Progenitor cell of endocrine pancreas (in vitro differentiated cells): ENCODE results near the gene NPHP1. TPM values are rescaled to one million over a fixed set of nuclear protein-coding genes. Genes with fewer than 3 reads are reported as not detected.
"Not testable (repeated sequence)": the region's sequence is repeated elsewhere in the genome, so short reads cannot be mapped to it uniquely, and the experiment has no call there.

ENCODE experiments used
- DNase-seq: peaks from one replicate; pipeline ENCODE4 v3.0.0; 2021; ENCODE audit warnings: low spot score; ENCODE audit not compliant: unreplicated experiment
- H3K27ac Mint-ChIP-seq: 2 replicates; pipeline ENCODE4 v1.8.0; 2021; ENCODE audit warnings: mild to moderate bottlenecking, moderate library complexity, mixed read lengths
- H3K27me3 Mint-ChIP-seq: 2 replicates; pipeline ENCODE4 v1.8.0; 2021; ENCODE audit warnings: mixed read lengths
- H3K36me3 Mint-ChIP-seq: 2 replicates; pipeline ENCODE4 v1.8.0; 2022; ENCODE audit warnings: mixed read lengths; ENCODE audit not compliant: insufficient read depth
- H3K4me1 Mint-ChIP-seq: 2 replicates; pipeline ENCODE4 v1.8.0; 2021; ENCODE audit warnings: low read depth, mixed read lengths
- H3K4me3 Mint-ChIP-seq: 2 replicates; pipeline ENCODE4 v1.8.0; 2021; ENCODE audit warnings: low read depth, mild to moderate bottlenecking, moderate library complexity, mixed read lengths
- H3K9me3 Mint-ChIP-seq: 2 replicates; pipeline ENCODE4 v1.8.0; 2021; ENCODE audit warnings: low read depth, mixed read lengths
- CTCF ChIP-seq: fragments of 200-600 bp; sonication (generic); IDR thresholded peaks from one replicate; pipeline ENCODE4 v1.5.0; 2021; ENCODE audit warnings: antibody characterized with exemption, mild to moderate bottlenecking; ENCODE audit not compliant: unreplicated experiment
- total RNA-seq: library from RNA; stranded (reverse); gene quantifications from 2 replicates; pipeline ENCODE4 v1.2.1, GENCODE V29; 2021

NPHP1 gene
- total RNA-seq, 1 donor from 2014 or later, result 13.5 TPM

- no peak for DNase-seq
- H3K4me3 Mint-ChIP-seq, result no peak overlapping the region
- H3K36me3 Mint-ChIP-seq, result no peaks in the 10 kb centered on the region
- H3K4me1 Mint-ChIP-seq, result no peaks in the 10 kb centered on the region
- H3K9me3 Mint-ChIP-seq, result no peaks in the 10 kb centered on the region
- H3K27me3 Mint-ChIP-seq, result no peaks in the 10 kb centered on the region
- no peak for TF ChIP-seq CTCF
- no peak overlapping the region for H3K27ac Mint-ChIP-seq
These were observed 32.3 kb downstream of the NPHP1 start for GRCh38 chr2:110172506-110172905.

- no peak overlapping the region for H3K27ac Mint-ChIP-seq
- no peak for TF ChIP-seq CTCF
- H3K9me3 Mint-ChIP-seq, result no peaks in the 10 kb centered on the region
- no peak for DNase-seq
- H3K4me1 Mint-ChIP-seq, result no peaks in the 10 kb centered on the region
- H3K27me3 Mint-ChIP-seq, result no peaks in the 10 kb centered on the region
- H3K4me3 Mint-ChIP-seq, result no peak overlapping the region
- no peaks in the 10 kb centered on the region for H3K36me3 Mint-ChIP-seq
These were observed 34.7 kb downstream of the NPHP1 start for GRCh38 chr2:110170102-110170501.

- Mint-ChIP-seq H3K27me3 (no peaks in the 10 kb centered on the region), H3K9me3 (no peaks in the 10 kb centered on the region), H3K4me1 (no peaks in the 10 kb centered on the region), H3K27ac (no peak overlapping the region), H3K4me3 (no peak overlapping the region), H3K36me3 (peaks cover under 1% of the 10 kb centered on the region)
- no peak for TF ChIP-seq CTCF
- no peak for DNase-seq
These were observed 37.4 kb downstream of the NPHP1 start for GRCh38 chr2:110167326-110168000.

GRCh38 chr2:110166266-110166665 is 38.5 kb downstream of the NPHP1 start:
- Mint-ChIP-seq H3K27me3 (no peaks in the 10 kb centered on the region), H3K36me3 (peaks cover 2% of the 10 kb centered on the region), H3K4me3 (no peak overlapping the region), H3K27ac (no peak overlapping the region), H3K9me3 (no peaks in the 10 kb centered on the region), H3K4me1 (no peaks in the 10 kb centered on the region)
- TF ChIP-seq CTCF, result no peak
- DNase-seq, result no peak

GRCh38 chr2:110157153-110157793 is 47.5 kb downstream of the NPHP1 start:
- peaks cover 18% of the 10 kb centered on the region for H3K9me3 Mint-ChIP-seq
- no peak overlapping the region for H3K4me3 Mint-ChIP-seq
- H3K4me1 Mint-ChIP-seq, result no peaks in the 10 kb centered on the region
- TF ChIP-seq CTCF, result peak; percentile 81
- no peaks in the 10 kb centered on the region for H3K27me3 Mint-ChIP-seq
- H3K36me3 Mint-ChIP-seq, result peaks cover 14% of the 10 kb centered on the region
- DNase-seq, result no peak
- no peak overlapping the region for H3K27ac Mint-ChIP-seq

- H3K9me3 Mint-ChIP-seq, result peaks cover 18% of the 10 kb centered on the region
- not testable (repeated sequence) for H3K4me1 Mint-ChIP-seq, DNase-seq, H3K27me3 Mint-ChIP-seq, H3K27ac Mint-ChIP-seq, H3K4me3 Mint-ChIP-seq
- peaks cover 14% of the 10 kb centered on the region for H3K36me3 Mint-ChIP-seq
These were observed 50.0 kb downstream of the NPHP1 start for GRCh38 chr2:110154828-110155227.

- not testable (repeated sequence) for H3K27me3 Mint-ChIP-seq, H3K4me3 Mint-ChIP-seq, H3K4me1 Mint-ChIP-seq, H3K27ac Mint-ChIP-seq, DNase-seq
- Mint-ChIP-seq H3K9me3 (peaks cover 18% of the 10 kb centered on the region), H3K36me3 (peaks cover 14% of the 10 kb centered on the region)
These were observed 50.6 kb downstream of the NPHP1 start for GRCh38 chr2:110154188-110154587.
